ENCODE measurements around the gene CACNA1C.

CACNA1C gene

DNA sequence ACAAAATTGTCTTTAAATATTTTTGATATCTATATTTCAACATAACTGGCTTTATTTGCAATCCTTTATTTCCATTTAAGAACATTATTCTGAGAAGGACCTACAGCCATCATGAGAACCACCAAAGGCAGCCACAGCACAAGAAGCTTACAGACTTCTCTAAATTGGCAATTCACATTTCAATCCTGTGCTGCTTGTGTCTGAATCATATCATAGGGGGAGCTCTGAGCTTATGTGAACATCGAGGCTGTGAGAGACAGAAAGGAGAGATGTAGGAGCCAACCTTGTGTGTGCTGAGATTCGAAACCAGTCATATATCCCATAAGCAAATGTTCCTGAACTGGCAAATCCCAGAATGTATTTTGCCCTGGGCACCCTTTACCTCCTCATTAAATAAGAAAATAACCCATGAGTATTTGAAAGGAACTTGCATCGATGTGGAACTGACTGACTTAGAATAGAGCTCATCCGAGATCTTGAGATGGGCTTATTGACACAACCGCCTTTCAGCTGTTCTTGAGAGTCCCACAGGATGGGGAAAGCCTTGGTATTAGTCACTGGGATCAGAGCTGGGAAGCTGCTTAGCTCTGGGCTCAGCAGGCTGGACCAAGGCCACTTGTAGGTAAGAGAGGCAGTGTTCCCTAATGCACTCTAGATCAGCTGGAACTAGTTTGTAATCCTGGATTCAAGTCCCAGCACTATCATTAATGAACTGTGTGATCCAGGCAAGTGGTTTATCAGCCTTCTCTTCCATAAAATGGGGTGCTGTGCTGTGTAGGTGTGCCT, 329.8 kb downstream of the CACNA1C start:
- no peak for TF ChIP-seq GATA2 (IDR thresholded peaks at IDR 0.05; ENCODE audit: low read depth, low read length)
- no peak for TF ChIP-seq GATA3 (IDR thresholded peaks at IDR 0.05; ENCODE audit: low read depth, low read length)

DNA sequence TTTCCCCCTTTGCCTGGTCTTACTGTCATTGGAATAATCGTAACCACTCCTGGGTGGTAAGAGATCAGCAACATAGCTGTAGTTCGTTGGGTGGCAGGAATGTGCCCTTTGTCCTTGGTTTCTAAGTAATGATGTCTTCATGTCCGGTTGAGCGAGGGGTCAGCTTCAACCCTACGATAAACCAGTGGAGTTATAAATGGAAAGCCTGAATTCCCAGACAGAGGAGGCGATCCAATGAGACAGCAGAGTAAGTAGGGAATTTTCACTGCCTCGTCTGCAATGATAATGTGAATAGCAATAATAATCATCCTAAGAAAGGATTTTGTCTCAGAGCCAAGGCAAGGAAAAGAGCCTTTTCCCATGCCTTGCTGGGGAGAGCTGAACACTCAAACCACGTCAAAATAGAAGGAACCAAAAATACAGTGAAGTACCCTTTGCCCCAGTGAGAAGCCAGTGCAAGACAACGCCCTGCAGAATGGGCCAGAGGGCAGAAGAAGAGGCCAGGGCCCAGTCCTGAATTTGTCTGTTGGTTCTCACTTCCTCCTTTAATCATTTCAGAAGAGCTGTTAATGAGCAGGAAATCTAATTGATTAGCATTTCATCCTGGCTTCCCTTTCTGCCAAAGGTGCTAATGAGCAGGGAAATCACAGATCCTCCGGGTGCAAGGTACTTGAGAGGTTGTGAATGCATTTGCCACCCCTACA, 330.7 kb downstream of the CACNA1C start:
- no peak for TF ChIP-seq GATA2 (IDR thresholded peaks at IDR 0.05; ENCODE audit: low read depth, low read length)
- TF ChIP-seq GATA3 (IDR thresholded peaks at IDR 0.05; ENCODE audit: low read depth, low read length), result no peak

DNA sequence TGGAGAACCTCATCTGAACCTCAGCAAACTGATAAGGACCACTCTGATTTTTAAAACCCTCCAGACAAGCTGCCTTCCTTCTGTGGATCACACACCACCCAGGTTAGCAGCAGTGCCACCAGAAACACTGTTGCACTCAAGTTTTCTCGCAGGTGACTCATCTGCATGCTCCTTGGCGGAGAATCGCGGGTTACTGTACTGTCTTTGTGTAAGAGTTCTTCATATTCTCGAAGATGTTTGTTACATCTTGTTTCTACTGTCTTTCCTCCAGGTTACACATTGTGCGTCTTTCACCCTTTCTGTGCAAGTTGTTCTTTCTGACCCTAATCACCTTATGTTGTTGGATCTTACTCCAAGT, 331.2 kb downstream of the CACNA1C start:
- no peak for TF ChIP-seq GATA2 (IDR thresholded peaks at IDR 0.05; ENCODE audit: low read depth, low read length)
- no peak for TF ChIP-seq GATA3 (IDR thresholded peaks at IDR 0.05; ENCODE audit: low read depth, low read length)

DNA sequence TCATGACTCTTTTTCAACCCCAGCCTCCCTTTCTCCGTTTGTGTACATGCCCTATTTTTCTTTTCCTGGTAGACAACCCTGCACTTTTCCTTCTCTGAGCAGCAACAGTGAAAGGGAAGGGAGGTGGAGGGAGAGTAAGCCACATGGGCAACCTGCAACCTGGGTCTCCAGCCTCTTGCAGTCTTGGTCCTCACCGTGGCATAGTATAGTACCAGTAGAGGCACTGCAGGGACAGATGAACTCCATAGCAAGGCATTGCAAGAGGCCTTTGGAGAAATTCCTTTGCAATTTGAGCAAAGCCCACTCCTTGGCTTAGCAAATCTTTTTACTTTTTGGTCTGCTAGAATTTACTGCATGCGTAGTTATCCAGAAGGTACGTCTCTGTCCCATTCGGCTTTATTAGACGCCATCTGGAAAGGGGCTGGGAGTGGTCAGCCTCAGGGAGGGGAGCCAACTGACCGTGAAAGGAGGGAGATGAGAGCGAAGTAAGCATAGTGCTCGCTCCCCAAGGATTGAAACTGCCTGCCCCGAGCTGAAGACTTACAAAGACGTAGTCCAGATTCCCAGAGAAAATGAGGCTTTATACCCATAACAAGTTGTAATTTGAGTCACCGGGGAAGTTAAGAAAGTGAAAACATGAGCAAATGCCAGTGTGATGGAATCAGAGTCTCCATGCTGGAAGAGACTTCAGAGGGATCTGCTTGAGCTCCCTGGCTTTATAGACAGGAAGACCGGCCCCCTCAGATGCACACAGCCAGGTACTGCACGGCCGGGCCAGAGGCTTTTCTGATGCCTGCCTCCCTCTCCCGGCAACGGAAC, 332.0 kb downstream of the CACNA1C start:
- TF ChIP-seq GATA3 (IDR thresholded peaks at IDR 0.05; ENCODE audit: low read depth, low read length), result no peak
- no peak for TF ChIP-seq GATA2 (IDR thresholded peaks at IDR 0.05; ENCODE audit: low read depth, low read length)

DNA sequence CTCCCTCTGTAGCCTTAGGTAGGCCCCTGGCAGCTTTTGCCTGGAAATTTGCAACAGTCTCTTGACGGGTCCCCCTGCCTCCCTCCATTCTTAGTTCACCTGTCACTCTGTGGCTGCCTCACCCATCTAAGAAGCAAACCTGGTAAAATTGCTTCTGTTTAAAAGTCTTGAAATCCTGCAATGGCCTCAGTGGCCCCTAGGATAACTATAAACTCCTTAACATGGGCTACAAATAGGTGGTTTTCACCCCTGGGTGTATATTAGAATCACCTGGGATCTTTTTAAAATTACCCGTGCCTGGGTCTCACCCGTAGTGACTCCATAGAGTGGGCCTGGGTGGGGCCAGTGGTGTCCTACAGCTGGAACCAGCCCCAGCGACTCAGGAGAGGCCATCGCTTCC, 332.7 kb downstream of the CACNA1C start:
- TF ChIP-seq GATA3 (IDR thresholded peaks at IDR 0.05; ENCODE audit: low read depth, low read length), result no peak
- no peak for TF ChIP-seq GATA2 (IDR thresholded peaks at IDR 0.05; ENCODE audit: low read depth, low read length)

DNA sequence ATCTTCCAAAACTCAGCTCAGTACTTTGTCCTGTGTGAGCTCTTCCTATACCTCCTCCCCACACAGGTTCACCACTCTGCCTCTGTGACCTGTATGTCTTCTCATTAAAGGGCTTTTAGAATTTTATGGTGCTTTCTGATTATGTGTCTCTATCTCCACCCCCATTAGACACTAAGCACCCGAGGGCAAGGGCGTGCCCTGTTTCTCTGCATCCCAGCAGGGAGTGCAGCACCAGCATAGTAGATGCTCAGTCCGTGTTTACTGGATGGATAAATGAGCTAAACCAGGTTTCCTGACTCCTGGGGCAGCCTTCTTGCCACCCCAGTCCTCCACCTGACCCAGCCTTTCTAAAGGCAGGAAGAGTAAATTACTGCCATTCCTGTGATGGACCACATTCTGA, 333.8 kb downstream of the CACNA1C start:
- TF ChIP-seq GATA3 (IDR thresholded peaks at IDR 0.05; ENCODE audit: low read depth, low read length), result no peak
- no peak for TF ChIP-seq GATA2 (IDR thresholded peaks at IDR 0.05; ENCODE audit: low read depth, low read length)

DNA sequence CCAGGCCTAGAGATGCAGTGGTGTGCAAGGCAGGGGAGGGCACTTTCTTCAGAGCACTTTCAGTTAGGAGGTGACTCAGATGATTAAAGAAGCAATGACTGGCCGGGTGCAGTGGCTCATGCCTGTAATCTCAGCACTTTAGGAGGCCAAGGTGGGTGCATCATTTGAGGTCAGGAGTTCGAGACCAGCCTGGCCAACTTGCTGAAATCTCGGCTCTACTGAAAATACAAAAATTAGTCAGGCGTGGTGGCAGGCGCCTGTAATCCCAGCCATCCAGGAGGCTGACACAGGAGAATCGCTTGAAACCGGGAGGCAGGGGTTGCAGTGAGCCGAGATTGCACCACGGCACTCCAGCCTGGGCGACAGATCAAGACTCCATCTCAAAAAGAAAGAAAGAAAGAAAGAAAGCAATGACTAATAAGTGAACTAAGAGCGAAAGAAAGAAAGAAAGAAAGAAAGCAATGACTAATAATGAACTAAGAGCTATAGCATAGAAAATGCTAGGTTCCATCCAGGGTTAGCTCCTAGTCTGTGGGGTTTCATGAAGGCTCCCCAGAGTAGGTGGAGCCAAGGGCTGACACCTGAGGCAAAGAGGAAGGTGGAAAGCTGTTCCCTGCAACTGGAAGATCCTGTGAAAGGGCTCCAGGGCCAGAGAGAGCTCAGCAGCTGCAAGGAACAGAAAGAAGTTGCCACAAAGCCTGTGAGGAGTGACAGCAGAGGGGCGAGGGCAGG, 334.5 kb downstream of the CACNA1C start:
- TF ChIP-seq GATA2 (IDR thresholded peaks at IDR 0.05; ENCODE audit: low read depth, low read length) (no peak), GATA3 (IDR thresholded peaks at IDR 0.05; ENCODE audit: low read depth, low read length) (no peak)

DNA sequence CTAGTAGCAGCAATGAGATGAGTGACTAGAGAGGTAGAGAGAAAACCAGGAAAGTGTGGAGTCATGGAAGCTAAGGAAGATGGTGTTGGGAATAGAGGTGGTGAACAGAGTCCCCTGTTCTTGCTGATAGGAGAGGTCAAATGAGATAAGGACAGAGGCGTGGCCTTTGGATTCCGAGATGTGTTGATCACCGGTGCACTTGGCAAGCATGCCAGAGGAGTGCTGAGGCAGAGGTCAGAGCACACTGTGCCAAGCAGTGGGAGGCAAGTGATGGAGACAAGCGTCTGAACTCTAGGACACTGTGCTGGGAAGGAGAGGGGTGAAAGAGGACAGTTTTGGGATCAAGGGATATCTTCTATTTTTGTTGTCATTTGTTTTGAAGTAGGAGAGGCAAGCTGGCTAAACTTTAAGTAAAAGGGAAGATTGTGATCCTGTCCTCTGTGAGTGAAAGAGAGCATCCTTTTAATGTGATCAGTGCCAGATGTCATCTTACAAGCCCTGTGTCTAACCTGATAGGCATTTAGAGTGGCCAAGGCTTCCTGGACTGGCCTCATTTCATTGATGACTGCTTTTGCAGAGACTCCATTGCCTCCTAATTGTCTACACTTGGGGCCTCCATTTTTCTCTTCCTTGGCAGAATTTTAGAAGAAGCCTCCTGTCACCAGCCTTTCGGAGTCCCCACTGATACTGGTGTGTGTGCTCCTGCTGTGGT, 336.4 kb downstream of the CACNA1C start:
- TF ChIP-seq GATA2 (IDR thresholded peaks at IDR 0.05; ENCODE audit: low read depth, low read length) (no peak), GATA3 (IDR thresholded peaks at IDR 0.05; ENCODE audit: low read depth, low read length) (no peak)

DNA sequence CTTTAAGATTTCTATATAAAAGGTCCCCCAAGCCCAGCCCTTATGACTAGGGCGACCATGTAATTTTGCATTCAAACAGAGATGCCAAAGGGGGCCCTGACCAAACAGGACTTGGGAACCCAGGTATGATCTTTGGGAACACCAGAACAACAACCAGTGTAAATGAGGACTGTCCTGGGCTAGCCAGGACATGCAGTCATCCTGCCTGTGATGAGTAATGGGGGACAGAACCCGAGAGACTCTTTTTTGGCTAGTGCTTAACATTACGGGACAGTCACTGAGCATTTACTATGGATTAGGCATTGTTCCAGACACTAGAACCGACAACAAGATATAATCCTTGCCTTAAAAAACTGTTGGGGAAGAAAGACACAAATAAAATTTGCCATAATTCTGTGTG, 337.3 kb downstream of the CACNA1C start:
- TF ChIP-seq GATA3 (IDR thresholded peaks at IDR 0.05; ENCODE audit: low read depth, low read length) (no peak), GATA2 (IDR thresholded peaks at IDR 0.05; ENCODE audit: low read depth, low read length) (no peak)

DNA sequence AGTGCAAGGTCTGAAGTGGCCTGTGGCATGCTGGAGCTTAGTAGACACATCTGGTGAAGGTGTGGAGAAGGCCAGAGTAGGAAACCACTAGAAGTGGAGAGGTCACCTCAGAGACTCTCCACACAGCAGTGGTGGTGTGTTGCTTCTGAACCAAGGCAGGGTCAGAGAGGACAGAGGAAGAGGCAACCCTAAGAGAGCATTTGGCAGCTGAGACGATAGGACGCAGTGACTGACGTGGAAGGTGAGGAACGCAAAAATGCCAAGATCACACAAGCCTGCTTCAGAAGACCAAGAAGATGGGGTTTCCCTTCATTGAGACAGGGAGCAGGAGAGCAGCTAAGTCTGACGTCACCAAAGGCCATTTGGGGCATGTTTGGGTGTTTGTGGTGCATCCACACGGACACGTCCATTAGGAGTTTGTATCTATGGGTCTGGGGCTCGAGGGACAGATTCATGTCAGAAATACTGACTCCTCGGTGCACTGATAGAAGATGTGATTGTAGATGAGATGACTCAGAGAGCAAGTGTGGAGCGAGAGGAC, 338.1 kb downstream of the CACNA1C start:
- TF ChIP-seq GATA3 (IDR thresholded peaks at IDR 0.05; ENCODE audit: low read depth, low read length), result no peak
- no peak for TF ChIP-seq GATA2 (IDR thresholded peaks at IDR 0.05; ENCODE audit: low read depth, low read length)

DNA sequence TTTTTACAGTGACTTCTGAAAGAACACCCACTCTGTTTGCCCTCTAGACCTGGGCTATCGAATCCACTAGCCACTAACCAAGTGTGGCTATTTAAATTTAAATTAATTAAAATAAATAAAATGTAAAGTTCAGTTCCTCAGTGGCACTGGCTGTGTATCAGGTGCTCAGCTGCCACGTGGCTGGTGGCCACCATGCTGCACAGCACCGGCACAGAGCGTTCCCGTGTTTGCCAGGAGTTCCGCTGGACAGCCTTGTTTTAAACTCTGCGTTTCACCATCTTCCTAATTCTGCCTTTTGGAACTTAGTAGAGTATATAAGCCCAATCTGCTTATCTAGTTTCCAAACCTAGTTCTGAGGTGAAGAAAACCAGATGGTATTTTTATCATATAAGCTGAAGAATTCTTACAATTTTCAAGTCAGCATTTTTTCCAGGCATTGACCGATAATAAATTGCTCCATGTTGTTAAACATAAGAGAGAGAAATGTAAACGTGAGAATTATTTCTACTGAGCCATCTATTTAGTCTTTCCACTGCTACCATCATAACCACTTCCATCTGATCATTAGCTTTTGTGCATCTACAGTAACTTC, 339.0 kb downstream of the CACNA1C start:
- no peak for TF ChIP-seq GATA2 (IDR thresholded peaks at IDR 0.05; ENCODE audit: low read depth, low read length)
- no peak for TF ChIP-seq GATA3 (IDR thresholded peaks at IDR 0.05; ENCODE audit: low read depth, low read length)

DNA sequence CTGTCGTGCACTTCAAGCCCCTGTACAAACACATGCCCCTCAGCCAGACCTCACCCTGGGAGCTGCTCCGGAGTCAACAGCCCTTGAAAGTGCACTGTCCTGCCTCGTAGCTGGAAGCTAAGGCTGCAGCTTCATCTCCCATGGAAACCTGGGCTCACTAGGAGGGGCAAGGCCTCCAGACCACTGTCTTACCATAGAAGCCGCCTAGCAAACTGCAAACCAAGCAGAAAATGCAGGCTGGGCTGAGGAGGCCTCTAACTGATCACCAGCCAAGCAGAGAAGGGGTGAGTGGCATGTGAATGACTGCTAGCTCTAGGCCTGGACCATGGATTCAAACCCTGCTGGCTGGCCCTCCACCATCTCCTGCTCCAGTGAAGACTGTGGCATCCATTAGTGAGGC, 340.2 kb downstream of the CACNA1C start:
- no peak for TF ChIP-seq GATA3 (IDR thresholded peaks at IDR 0.05; ENCODE audit: low read depth, low read length)
- TF ChIP-seq GATA2 (IDR thresholded peaks at IDR 0.05; ENCODE audit: low read depth, low read length), result no peak

DNA sequence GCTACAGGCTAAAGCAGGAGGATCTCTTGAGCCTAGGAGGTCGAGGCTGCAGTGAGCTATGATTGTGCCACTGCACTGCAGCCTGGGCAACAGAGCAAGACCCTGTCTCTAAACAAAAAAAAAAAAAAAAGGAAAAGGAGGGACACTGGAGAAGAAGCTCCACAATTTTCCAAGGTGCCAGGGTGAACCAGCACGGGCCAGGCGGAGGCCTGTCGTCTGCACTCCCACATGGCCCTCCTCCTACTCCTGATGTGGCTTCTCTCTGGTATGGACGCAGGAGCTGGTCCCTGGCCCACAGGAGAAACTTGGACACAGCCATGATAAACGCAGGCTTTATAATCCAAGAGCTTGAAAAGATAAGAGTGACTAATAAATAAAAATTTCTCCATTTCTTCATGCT, 341.2 kb downstream of the CACNA1C start:
- TF ChIP-seq GATA2 (IDR thresholded peaks at IDR 0.05; ENCODE audit: low read depth, low read length) (no peak), GATA3 (IDR thresholded peaks at IDR 0.05; ENCODE audit: low read depth, low read length) (no peak)
